SK-N-SH (cell line): ENCODE results near the gene CLN5. TPM values are rescaled to one million over a fixed set of nuclear protein-coding genes. Genes with fewer than 3 reads are reported as not detected.

Source experiments
- polyA plus RNA-seq, 3 experiments: library from polyadenylated mRNA; depleted of rRNA; stranded (reverse); fragments of >200 nt; gene quantifications; 2 replicates each; pipeline ENCODE4 v1.2.3, GENCODE V29; 2012

CLN5 gene
- polyA plus RNA-seq, 1 of the 3 experiments (the other 2 are of a cell fraction), result 11.6 TPM

Other genes starting within 250 kb of the CLN5 start
- gene KCTD12, start 105.7 kb upstream of the CLN5 start, polyA plus RNA-seq (2012; rRNA removed), result 0.93 and 1.0 TPM in 2 replicates
- not detected in 2 replicates for gene ACOD1, start 43.6 kb upstream of the CLN5 start, polyA plus RNA-seq (2012; rRNA removed)
- gene FBXL3, start 35.1 kb downstream of the CLN5 start, polyA plus RNA-seq (2012; rRNA removed), result 13.6 and 19.2 TPM in 2 replicates